Adrenal gland (tissue), 5 donors: ENCODE results near the gene GMPR2.

Experiments
- CTCF ChIP-seq, 6 experiments: fragments of 450-650 bp in 4 of 6; fragments of 200-600 bp in 2 of 6; sonication (generic) in 1 of 6; IDR thresholded peaks; 1 replicate in 5 of 6; 2 replicates in 1 of 6; pipeline versions ENCODE4 v1.5.1 to v1.8.0; 2016 to 2021; ENCODE audit warnings: antibody characterized with exemption in 6 of 6, mild to moderate bottlenecking in 2 of 6, moderate library complexity in 1 of 6
- POLR2A ChIP-seq, 2 donors: fragments of 450-650 bp; IDR thresholded peaks; one replicate each; pipeline ENCODE4 v1.6.1; 2017; ENCODE audit warnings: antibody characterized with exemption in 2 of 2, mild to moderate bottlenecking in 2 of 2, moderate library complexity in 1 of 2
- donor health status: DM: no; HTN: no; CAD: no.

- TF ChIP-seq POLR2A (IDR thresholded peaks at IDR 0.05), result no peak
- TF ChIP-seq CTCF (IDR thresholded peaks at IDR 0.05), result no peak
These were observed 29.2 kb downstream of the GMPR2 start for GRCh38 chr14:24261969-24262327.
